Activated B cell treated with CpG ODN at 0.5 μM for 24 hours (primary cell): ENCODE measurements around the gene TMEM43. TPM values are rescaled to one million over a fixed set of nuclear protein-coding genes. Genes with fewer than 3 reads are reported as not detected.

Experiments
- ATAC-seq: fragments of 200-7000 bp; cut with Tn5 transposase; one replicate; pipeline ENCODE4 v1.10.0; 2021; ENCODE audit warnings: low read depth, mild to moderate bottlenecking, moderate library complexity
- CTCF ChIA-PET: fragments of 350-600 bp; sonication (Branson Sonifier 250); formaldehyde crosslinking; loops from one replicate; lab custom pipeline; 2021; ENCODE audit warnings: antibody characterized with exemption; lab: Charles Lee
- POLR2A ChIA-PET: fragments of 350-600 bp; sonication (Branson Sonifier 250); formaldehyde crosslinking; loops from one replicate; lab custom pipeline; 2021; ENCODE audit warnings: antibody characterized with exemption; lab: Charles Lee
- DNase-seq: peaks from one replicate; pipeline ENCODE4 v3.0.0; 2022
- H3K27ac Mint-ChIP-seq: one replicate; pipeline ENCODE4 v1.8.0; 2020; ENCODE audit warnings: mixed read lengths
- H3K27me3 Mint-ChIP-seq: one replicate; pipeline ENCODE4 v1.8.0; 2021; ENCODE audit warnings: mixed read lengths
- H3K36me3 Mint-ChIP-seq: one replicate; pipeline ENCODE4 v1.8.0; 2021; ENCODE audit warnings: low read depth, mixed read lengths
- H3K4me1 Mint-ChIP-seq: one replicate; pipeline ENCODE4 v1.8.0; 2021; ENCODE audit warnings: mixed read lengths
- H3K4me3 Mint-ChIP-seq: one replicate; pipeline ENCODE4 v1.8.0; 2020; ENCODE audit warnings: mild to moderate bottlenecking, mixed read lengths
- H3K9me3 Mint-ChIP-seq: one replicate; pipeline ENCODE4 v1.8.0; 2020; ENCODE audit warnings: mixed read lengths
- intact Hi-C: fragments of 100-400 bp; cut with micrococcal nuclease; formaldehyde crosslinking; loops from one replicate; pipeline ENCODE4 v1.15.1; 2024
- total RNA-seq: library from RNA; stranded (reverse); gene quantifications from 2 replicates; pipeline ENCODE4 v1.2.3, GENCODE V29; 2022
- TF ChIP-seq, protein P1 (sequence below): fragments of 200-600 bp; IDR thresholded peaks from one replicate; pipeline ENCODE4 v1.8.0; 2022; ENCODE audit warnings: antibody characterized with exemption, mild to moderate bottlenecking

Gene TMEM43
- total RNA-seq, 1 donor from 2014 or later: 32.3 TPM

DNA sequence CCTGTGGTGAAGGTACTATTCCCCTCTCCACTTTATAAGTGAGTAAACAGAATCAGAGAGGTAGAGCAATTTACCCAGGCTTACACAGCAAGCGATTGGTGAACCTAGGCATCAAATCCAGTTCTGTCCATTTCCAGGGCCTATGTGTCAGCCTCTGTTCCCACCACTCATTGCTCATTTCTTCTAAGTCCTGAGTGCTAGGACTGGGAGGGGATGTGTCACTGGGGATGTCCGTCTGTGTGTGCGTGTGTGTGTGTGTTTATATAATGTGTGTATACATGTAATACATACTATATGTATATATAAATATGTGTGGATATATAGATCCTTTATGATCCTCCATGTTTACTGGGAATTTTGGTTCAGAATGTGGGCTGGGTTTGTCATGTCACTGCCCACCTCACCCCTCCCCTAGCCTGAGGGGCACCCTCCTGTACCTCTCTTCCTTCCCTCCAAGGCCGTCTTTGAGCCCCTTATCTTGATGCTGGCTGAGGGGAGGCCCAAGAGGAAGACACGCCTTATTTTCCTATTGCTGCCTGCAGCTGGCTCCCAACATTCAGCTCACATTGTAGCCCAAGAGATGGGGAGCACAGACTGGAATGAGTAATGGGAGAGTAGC lies 2.1 kb downstream of the TMEM43 start:
- ATAC-seq (no peak), DNase-seq (no peak)
- POLR2A ChIA-PET: interaction anchor here (0.7 kb wide), 1 partner anchor 45 kb away, joined by 3 read pairs; no protein-coding TSS in a partner anchor
- CTCF ChIA-PET: no interaction called here
- TF ChIP-seq, protein P1, sequence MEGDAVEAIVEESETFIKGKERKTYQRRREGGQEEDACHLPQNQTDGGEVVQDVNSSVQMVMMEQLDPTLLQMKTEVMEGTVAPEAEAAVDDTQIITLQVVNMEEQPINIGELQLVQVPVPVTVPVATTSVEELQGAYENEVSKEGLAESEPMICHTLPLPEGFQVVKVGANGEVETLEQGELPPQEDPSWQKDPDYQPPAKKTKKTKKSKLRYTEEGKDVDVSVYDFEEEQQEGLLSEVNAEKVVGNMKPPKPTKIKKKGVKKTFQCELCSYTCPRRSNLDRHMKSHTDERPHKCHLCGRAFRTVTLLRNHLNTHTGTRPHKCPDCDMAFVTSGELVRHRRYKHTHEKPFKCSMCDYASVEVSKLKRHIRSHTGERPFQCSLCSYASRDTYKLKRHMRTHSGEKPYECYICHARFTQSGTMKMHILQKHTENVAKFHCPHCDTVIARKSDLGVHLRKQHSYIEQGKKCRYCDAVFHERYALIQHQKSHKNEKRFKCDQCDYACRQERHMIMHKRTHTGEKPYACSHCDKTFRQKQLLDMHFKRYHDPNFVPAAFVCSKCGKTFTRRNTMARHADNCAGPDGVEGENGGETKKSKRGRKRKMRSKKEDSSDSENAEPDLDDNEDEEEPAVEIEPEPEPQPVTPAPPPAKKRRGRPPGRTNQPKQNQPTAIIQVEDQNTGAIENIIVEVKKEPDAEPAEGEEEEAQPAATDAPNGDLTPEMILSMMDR: no peak
- peaks cover 40% of the 10 kb centered on the region for H3K4me1 Mint-ChIP-seq
- no peak overlapping the region for H3K27ac Mint-ChIP-seq
- H3K36me3 Mint-ChIP-seq: peaks cover 42% of the 10 kb centered on the region
- H3K9me3 Mint-ChIP-seq: no peaks in the 10 kb centered on the region
- H3K27me3 Mint-ChIP-seq: no peaks in the 10 kb centered on the region
- intact Hi-C loops: loop anchor here (10.0 kb wide), 1 partner anchor 472 kb away; no protein-coding TSS in a partner anchor
- no peak overlapping the region for H3K4me3 Mint-ChIP-seq

DNA sequence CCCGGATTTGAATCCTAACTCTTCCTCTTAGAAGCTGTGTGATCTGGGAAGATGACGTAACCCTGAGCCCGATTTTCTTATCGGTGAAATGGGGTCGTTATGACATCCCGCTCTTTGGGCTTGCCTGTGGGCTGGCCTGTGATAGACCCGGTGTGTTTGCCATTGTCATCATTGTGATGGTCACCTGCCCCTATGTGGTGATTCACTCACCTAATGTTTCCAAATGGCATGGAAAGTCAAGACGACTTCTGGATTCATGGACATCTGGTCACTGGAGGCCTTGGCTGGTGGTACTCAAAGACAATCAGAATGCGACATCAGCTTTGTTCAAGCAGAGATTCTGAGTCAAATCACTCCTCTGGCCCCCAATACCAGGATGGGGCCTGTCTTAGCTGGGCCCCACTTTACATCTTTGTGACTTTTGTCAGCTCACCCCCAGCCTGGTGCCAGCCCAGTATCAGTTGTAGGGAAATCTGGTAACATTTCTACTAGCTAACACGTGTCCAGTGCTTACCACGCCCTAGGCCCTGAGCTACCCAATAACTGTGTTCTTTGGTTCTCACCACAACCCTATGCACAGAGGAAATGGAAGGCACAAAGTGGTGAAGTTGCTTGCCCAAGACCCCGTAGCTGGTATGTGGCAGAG lies 2.8 kb downstream of the TMEM43 start:
- Mint-ChIP-seq H3K9me3 (no peaks in the 10 kb centered on the region), H3K4me3 (no peak overlapping the region), H3K27me3 (no peaks in the 10 kb centered on the region), H3K36me3 (peaks cover 49% of the 10 kb centered on the region), H3K4me1 (peaks cover 35% of the 10 kb centered on the region), H3K27ac (no peak overlapping the region)
- intact Hi-C loops: loop anchor here (10.0 kb wide), 1 partner anchor 473 kb away; no protein-coding TSS in a partner anchor
- TF ChIP-seq, protein P1: no peak
- no peak for DNase-seq
- POLR2A ChIA-PET: interaction anchor here (0.7 kb wide), 1 partner anchor 45 kb away, joined by 3 read pairs; no protein-coding TSS in a partner anchor
- ATAC-seq: no peak
- CTCF ChIA-PET: no interaction called here

DNA sequence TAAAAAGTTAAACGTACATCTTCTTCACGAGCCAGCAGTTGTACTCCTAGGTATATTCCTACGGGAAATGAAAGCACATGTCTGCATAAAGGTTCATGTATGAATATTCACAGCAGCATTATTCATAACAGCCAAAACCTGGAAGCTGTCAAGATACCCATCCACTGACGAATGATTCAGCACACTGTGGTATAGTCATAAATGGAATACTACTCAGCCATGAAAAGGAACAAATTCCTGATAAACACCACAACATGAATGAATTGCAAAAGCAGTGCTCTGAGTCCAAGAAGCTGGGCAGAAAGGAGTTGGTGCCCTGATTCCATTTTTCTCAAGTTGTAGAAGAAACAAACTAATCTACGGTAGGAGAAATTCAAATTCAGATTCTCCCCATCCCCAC lies 3.9 kb downstream of the TMEM43 start:
- peaks cover 25% of the 10 kb centered on the region for H3K4me1 Mint-ChIP-seq
- TF ChIP-seq, protein P1: no peak
- POLR2A ChIA-PET: no interaction called here
- no peaks in the 10 kb centered on the region for H3K9me3 Mint-ChIP-seq
- H3K36me3 Mint-ChIP-seq: peaks cover 60% of the 10 kb centered on the region
- H3K27me3 Mint-ChIP-seq: no peaks in the 10 kb centered on the region
- intact Hi-C loops: loop anchor here (10.0 kb wide), 1 partner anchor 474 kb away; no protein-coding TSS in a partner anchor
- no peak overlapping the region for H3K4me3 Mint-ChIP-seq
- CTCF ChIA-PET: no interaction called here
- DNase-seq (no peak), ATAC-seq (no peak)
- H3K27ac Mint-ChIP-seq: no peak overlapping the region

DNA sequence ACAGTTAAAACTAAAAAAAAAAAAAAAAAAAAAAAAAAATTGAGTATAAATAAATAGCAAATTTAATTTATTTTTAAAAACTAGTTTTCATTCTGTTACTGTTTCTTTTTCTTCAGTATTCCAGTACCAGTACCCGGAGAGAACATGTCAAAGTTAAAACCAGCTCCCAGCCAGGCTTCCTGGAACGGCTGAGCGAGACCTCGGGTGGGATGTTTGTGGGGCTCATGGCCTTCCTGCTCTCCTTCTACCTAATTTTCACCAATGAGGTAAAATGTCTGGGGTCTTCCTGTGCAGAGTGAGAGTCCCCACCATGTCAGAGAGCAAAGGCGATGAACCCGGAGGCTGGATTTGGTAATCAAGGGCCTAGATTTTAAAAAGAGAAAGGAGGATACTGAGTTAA lies 4.4 kb downstream of the TMEM43 start:
- Mint-ChIP-seq H3K36me3 (peaks cover 63% of the 10 kb centered on the region), H3K27ac (no peak overlapping the region), H3K27me3 (no peaks in the 10 kb centered on the region), H3K9me3 (no peaks in the 10 kb centered on the region), H3K4me1 (peaks cover 21% of the 10 kb centered on the region), H3K4me3 (no peak overlapping the region)
- ATAC-seq (no peak), DNase-seq (no peak)
- CTCF ChIA-PET: interaction anchor here (0.6 kb wide), 1 partner anchor 15 kb away, joined by 6 read pairs; no protein-coding TSS in a partner anchor
- POLR2A ChIA-PET: interaction anchor here (0.5 to 0.7 kb wide), 2 partner anchors 14 to 337 kb away, joined by 5 to 8 read pairs; no protein-coding TSS in a partner anchor
- intact Hi-C loops: loop anchor here (10.0 kb wide), 1 partner anchor 474 kb away; no protein-coding TSS in a partner anchor
- TF ChIP-seq, protein P1: no peak

DNA sequence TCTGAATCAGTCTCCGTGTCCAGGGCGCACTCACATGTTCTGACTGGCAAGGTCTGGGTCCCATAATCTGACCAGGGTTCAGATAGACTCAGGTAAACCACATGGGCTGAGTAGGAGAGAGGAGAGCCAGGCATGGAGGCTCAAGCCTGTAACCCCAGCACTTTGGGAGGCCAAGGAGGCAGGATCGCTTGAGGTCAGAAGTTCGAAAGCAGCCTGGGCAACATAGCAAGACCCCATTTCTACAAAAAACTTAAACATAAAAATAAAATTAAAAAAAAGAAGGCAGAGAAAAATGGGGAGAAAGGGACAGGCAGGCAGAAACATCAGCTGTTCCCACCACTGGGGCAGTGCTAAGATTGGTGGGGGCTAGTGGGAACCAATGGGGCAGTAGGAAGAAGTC lies 5.4 kb downstream of the TMEM43 start:
- ATAC-seq: no peak
- POLR2A ChIA-PET: no interaction called here
- H3K27ac Mint-ChIP-seq: no peak overlapping the region
- intact Hi-C loops: no loop called here
- peaks cover 72% of the 10 kb centered on the region for H3K36me3 Mint-ChIP-seq
- H3K27me3 Mint-ChIP-seq: no peaks in the 10 kb centered on the region
- no peak for DNase-seq
- H3K9me3 Mint-ChIP-seq: no peaks in the 10 kb centered on the region
- H3K4me1 Mint-ChIP-seq: peaks cover 21% of the 10 kb centered on the region
- CTCF ChIA-PET: no interaction called here
- TF ChIP-seq, protein P1: no peak
- no peak overlapping the region for H3K4me3 Mint-ChIP-seq
